Suppressor macrophage treated with lipopolysaccharide for 1 hour (primary cell): Measurements from ENCODE around the gene CASTOR2.
"Not testable (repeated sequence)": the region's sequence is repeated elsewhere in the genome, so short reads cannot be mapped to it uniquely, and the experiment has no call there.

Source experiments
- DNase-seq, 3 donors: peaks; one replicate each; pipeline ENCODE4 v3.0.0-alpha.2; 2020 to 2022

Gene CASTOR2

DNA sequence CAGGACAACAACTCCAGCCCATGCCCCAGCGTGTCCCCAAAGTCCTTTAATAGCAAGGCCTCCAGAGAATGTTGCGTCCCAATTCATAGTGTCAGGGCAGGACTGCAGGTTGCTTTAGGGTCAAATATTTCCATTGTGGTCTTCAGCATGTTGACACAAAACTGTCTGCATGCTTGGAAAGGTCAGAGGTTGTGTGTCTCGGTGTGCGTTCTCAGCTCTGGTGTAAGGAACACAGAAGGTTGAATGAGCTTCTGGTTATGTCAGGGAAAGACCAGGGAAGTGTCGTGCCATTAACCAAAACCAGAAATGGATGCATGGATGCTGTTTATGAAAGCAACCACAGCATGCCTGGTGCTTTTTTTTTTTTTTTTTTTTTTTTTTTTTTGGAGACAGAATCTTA lies 31.9 kb downstream of the CASTOR2 start:
- DNase-seq, result not testable (repeated sequence)

DNA sequence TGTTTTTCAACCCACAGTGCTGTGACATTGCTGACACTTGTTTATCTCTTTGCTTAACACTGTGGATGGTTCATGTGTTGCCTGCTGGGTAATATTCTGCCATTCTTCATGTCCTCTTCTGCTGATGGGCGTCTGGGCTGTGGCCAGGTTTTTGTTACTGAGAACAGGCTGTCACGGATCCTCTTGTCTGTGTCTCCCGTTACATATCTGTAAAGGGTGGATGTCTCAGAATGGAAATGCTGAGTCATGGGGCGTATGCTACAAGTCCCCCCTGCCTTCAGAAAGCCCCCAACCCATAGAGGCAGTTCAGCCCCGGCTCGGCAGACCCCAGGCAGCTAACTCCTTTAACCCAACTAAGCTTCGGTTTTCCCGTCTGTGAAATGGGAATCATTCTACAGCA lies 33.3 kb downstream of the CASTOR2 start:
- DNase-seq, result not testable (repeated sequence)

DNA sequence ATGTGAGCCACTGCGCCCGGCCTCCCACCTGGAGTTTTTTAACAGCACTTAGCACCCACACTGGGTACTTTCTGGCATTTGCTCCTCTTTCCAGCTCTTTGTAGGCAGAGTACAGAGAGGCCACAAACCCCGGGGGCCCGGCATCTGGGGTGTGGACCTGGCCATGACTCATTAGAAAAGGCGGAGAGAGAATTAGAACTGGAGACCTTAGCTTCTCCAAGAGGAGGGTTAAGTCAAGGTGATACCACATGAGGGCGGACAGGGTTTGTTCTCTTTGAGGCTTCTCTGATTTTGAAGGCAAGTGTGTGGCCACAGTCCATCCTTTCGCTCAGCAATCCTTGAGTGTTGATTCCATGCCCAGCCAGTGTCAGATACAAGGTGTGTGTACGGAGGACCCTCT lies 36.9 kb downstream of the CASTOR2 start:
- DNase-seq, result not testable (repeated sequence)

DNA sequence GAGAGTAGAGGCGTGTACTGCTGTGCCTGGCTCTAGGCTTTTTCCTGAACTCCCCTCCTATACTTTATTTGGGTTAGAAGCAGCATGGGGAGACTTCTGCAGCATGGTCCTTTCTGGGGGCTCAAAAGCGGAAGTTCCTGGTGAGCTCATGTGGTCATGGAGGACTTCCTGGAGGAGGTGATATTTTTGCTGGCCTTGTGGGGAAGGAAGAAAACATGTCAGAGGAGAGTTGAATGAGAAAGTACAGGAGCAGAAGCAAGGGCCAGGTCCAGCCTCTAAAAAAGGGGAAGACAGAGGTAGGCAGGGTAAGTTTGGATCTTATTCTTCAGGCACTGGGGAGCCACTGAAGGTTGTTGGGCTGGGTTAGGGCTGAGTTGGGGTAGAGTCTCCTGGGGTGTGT lies 45.5 kb downstream of the CASTOR2 start:
- DNase-seq, result peak in 2 of 3 donors; percentile 13 to 17

DNA sequence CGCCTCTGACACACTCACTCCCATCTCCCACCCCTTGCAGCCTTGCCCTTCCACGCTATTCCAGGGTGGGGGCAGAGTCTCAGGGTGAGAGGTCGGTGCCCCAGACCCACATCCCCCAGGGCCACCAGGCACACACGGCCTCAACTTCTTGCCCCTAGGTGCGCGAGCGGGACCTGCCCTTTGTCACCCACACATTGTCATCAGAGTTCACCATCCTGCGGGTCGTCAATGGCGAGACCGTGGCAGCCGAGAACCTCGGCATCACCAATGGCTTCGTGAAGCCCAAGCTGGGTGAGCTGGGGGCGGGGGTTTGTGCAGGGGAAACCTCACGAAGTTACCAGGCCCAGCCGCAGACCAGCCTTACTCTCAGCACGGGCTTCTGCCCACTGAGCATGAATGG lies 53.3 kb downstream of the CASTOR2 start:
- DNase-seq, result no peak

DNA sequence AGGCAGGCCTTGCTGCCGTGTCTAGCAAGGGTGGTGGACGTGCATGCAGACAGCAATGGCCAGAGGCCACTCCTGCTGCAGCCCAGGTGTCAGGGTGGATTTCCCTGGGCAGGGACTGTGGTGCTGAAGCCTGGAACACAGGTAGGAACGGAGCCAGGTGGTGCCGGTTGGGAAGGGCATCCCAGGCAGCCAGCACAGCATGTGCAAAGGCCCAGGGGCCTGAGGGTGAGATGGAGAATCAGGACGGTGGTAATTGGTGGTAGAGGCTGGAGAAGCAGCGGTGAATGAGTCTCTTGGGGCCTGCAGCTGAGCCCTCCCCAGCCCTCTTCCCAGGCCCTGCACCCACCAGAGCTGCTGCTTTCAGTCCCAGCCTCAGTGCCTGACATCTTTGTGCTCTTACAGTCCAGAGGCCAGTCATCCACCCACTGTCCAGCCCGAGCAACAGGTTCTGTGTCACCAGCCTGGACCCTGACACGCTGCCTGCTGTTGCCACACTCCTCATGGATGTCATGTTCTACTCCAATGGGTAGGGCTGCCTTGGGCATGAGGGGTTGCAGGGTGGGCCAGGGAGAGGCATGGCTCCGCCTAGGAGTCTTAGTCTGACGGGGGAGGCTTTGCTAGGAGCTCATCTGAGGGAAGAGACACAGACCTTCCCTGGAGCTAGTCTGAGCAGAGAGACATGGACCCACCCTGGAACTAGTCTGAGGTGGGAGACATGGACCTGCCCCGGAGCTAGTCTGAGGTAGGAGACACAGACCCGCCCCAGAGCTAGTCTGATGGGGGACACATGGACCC lies 54.3 kb downstream of the CASTOR2 start:
- DNase-seq, result no peak

DNA sequence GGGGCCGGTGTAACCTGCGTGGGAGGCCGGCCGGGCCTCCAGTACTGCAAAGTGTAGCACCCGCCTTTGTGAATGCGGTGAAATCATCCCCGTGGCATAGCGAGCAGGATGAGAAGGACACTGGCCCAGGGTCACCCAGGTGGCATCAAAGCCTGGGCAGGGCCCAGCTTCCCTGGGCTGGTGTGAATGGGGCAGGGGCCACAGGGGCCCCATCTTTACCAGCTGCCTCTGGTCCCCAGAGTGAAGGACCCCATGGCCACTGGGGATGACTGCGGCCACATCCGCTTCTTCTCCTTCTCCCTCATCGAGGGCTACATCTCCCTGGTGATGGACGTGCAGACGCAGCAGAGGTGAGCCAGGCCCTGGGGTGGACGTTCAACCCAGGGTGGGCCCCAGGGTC lies 55.3 kb downstream of the CASTOR2 start:
- DNase-seq, result no peak

DNA sequence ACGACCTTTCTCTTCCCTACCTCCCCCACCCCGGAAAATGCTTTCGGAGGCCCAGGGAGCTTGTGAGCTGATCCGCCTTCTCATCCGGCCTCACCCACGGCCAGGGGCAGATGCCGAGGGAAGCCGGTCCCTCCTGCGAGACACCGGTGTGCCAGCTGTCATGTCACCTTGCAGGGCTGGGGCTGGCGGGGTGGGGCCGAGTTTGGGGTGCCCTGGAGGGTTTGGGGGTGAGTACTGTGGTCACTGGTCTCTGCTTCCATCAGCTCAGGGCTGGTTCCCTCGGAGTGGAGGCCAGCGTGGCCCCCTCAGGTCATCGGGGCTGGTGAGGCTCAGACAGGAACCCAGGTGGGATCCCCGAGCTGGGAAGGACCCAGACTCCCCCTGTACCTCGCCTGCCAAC lies 60.4 kb downstream of the CASTOR2 start:
- DNase-seq, result no peak

DNA sequence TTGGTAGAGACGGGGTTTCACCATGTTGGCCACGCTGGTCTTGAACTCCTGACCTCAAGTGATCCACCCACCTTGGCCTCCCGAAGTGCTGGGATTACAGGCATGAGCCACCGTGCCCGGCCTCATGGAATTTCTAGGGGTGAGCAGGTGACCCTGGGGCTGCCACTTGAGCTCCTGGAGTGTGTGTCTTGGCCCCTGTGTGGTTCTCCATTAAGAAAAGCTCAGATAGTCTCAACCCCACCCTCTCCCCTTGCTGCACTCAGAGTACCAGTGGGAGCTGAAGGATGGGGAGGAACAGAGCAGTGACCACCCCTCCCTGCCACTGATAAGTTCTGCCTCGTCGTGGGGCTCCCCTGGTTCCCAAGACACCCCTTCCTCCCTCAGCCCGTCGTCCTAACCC lies 63.8 kb downstream of the CASTOR2 start:
- no peak for DNase-seq

DNA sequence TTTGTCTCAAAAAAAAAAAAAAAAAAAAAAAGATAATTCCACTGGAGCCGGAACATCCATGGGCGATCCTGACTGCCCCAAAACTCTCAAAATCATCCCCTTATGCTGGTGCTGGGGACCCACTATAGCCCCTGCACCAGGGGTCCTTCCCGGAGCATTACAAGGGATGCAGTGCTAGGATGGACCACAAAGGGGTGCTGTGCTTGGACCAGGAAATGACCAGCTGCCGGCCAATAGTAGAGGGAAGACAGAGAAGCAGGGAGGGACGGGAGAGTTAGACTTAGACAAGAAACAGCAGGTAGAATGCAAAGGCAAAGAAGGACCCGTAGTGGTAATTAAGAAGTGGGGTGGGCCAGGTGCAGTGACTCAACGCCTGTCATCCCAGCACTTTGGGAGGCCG lies 68.6 kb downstream of the CASTOR2 start:
- no peak for DNase-seq

DNA sequence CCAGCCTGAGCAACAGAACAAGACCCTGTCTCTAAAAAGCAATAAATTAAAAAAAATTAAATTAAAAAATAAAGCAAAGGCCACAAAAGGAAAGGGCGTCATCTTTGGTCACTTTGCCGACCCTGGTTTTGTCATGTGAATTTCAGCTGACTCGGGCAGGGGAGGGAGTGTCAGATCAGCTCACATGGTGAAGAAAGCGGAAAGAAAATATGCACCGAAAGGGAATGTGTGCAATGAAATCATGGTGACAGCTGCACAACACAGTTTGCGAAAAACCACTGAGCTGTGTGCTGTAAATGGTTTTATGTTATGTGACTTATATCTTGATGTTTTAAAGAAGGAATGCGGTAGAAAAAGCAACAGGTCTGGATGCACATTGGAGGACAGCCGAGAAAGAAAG lies 69.3 kb downstream of the CASTOR2 start:
- DNase-seq, result no peak

DNA sequence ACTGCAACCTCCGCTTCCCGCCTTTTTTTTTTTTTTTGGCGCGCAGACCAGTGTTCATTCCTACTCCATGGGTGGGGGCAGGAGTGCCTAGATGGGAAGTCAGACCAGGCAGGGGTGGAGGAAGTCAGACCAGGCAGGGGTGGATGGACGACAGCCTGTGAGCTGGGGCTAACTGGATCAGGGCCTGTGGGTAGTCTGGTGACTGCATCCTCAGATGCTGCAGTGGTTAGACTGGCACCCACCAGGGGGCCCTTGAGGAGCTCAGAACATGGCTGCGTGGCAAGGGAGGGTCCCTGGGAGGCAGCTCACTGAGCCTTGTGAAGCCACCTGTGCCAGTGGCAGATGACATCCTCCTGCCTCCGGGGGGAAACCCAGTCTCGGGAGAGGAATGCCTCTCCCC lies 74.0 kb downstream of the CASTOR2 start:
- DNase-seq, result no peak

DNA sequence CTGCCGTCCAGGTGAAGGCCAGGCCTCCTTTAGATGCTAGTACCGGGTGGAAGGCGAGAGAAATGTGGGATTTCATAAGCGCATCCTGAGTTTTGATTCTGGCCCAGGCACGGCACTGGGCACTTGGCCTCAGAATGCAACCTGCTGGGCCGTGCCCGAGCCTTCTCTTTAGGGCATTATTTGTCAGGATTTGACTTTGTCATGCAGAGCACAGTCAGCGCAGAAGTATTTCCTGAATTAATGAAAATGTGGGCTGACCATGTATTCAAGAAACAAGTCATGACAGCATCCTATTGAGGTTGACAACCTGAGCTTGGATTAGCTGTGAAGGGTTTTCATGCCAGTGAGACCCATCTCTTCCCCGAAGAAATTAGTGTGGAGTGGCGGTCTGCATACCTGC lies 74.7 kb downstream of the CASTOR2 start:
- DNase-seq, result no peak

DNA sequence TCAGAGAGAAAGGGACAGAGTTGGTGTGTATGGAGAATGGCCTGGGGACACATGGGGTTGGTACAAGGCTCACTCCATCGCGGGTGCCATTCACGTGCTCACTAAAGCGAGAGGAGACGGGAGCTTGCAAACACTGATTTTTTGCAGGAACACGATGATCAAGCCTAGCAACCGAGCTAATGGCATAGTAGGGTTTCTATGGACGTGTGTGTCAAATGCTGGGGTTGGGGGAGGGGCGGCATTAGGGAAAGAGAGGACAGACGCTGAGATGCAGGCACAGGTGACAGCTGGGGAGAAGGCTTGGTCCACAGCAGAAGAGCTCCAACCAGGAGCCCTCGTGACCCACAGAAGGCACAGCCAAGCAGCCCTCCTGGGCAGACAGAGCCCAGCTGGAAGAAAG lies 75.2 kb downstream of the CASTOR2 start:
- DNase-seq, result no peak

DNA sequence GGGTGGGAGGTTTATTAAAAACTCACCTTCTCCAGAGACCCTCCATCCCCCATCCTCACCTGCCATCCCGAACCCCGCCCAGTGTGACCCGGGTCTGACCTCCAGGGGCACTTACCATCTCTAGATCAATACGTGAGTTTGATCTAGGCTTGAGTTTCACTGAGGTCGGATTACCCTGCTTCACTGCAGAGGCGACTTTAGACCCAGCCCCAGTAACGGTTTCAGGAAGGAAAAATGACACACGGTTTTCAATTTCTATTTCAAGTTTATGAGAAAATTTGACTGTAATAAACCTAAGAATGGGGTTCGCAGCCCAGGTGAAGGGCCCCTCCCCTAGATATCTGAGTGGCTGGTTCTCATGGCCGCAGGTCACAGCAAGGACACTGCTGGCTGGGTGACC lies 76.0 kb downstream of the CASTOR2 start:
- DNase-seq, result no peak

DNA sequence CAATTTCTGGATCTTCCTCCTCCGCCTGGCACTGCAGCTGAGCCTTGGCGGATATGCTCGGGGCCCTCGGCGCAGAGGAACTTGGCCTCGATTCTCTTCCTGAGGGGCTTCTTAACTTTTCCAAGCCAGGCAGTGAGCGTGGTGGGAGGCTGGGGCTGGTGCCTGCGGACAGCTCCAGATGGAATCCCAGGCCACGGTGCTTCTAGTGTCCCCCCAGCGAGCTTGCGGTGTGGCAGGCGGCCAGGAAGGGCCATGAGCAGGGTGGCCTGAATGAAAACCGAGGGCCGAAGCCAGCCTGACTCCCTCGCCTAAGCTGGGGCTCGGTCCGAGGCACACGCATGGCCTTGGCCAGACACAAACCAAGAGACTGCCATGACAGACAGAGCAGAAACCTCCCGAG lies 77.8 kb downstream of the CASTOR2 start:
- DNase-seq, result no peak

DNA sequence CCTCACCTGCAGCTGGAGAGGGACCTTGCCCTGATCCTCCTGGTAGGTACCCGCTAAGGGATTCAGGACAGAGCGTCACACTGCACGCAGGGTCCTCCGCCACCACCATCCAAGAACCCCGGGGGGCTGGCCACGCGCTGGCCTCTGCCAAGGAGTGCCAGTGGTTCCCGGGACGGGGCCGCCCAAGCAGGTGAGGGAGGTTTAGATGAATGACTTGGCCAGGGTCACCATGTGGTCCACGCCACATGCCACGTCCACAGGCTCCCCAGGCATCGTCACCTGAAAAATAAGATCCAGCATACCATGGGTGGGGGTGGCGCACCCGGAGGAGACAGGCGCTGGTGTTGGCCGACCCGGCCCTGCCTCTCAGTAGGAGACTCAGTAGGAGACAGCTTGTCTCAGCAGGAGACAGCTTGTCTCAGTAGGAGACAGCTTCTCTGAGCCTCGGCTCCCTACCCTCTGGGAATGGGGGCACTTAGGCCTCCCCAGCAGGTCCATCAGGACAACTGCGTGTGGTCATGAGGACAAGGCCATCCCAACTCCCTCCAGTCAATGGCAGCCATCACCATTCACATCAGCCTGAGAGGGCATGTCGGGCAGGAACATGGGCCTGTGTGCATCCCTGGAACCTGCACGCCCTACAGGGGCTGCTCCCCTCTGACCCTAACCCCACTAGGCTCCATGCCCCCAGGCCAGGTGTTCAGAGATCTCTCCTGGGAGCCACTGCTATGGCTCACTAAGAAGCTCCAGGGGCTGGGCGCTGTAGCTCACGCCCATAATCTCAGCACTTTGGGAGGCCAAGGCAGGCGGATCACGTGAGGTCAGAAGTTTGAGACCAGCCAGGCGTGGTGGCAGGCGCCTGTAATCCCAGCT lies 78.6 kb downstream of the CASTOR2 start:
- DNase-seq, result no peak

DNA sequence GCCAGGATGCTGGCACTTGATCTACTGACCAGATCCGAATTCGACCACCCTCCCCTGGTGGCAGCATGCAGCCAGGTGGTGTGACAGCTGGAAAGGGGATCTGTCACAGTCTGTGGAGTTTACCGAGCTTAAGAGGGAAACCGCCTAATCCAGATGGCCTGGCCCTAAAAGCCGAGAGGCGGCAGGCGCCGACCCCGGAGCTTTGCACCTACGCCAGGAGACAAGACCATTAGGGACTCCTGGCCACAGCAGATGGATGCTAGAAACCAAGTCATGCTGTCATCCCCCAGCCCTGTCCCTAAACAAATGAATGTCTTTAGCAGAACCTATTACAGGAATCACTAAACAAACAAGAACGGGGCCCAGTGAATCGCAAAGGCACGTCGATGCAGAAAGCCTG lies 81.4 kb downstream of the CASTOR2 start:
- no peak for DNase-seq

DNA sequence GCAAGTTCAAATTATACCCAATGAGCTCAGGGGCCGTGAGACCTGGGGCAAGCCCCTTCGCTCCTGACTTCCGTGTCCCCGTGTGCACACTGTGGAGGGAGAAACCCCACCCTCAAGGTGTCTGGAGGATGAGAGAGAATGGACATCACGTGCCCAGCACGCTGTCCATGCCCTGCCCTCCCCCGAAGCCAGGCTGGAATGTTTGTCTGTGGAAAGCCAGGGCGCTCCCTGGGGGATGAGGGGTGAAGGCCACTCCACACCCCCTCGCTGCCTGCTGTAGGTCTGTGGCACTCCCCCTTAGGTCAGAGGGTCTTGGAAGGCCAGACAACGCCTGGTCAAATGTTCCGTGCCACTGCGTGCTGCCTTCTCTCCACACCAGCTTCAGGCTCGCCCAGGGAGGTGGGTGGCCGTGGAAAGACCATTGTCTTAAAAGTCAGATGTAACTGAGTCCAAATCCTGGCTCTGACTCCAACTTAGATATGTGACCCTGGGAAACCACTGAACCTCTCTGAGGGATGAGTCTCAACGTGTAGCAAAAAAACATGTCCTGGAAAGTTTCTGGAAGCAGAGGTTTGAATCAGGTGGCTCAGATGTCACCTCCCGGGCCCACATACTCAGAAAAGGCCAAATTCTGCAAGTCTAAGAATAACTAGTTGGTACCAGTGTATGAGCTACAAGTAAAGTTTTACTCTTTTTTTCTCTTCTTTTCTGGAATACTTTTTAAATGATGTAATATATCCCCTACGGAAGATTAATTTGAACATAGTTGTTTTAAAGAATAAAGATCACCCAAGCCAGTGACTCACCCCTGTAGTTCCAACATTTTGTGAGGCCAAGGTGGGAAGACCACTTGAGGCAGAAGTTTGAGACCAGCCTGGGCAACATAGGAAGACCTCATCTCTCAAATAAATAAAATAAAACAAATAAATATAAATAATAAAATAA lies 84.2 kb downstream of the CASTOR2 start:
- no peak for DNase-seq

DNA sequence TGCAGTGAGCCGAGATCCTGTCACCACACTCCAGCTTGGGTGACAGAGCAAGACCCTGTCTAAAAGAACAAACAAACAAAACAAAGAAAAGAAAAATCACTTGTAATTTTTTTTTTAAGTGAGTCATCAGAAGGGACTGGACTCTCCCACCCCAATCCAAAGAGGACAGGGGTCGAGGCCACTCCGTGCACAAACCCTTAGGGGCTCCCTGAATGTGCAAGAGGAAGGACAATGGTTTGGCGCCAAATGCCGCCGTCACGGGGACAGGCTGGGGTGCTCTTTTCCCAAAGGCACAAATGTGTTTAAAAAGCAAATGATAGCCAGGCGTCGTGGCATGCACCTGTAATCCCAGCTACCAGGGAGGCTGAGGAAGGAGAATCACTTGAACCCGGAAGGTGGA lies 85.3 kb downstream of the CASTOR2 start:
- no peak for DNase-seq

DNA sequence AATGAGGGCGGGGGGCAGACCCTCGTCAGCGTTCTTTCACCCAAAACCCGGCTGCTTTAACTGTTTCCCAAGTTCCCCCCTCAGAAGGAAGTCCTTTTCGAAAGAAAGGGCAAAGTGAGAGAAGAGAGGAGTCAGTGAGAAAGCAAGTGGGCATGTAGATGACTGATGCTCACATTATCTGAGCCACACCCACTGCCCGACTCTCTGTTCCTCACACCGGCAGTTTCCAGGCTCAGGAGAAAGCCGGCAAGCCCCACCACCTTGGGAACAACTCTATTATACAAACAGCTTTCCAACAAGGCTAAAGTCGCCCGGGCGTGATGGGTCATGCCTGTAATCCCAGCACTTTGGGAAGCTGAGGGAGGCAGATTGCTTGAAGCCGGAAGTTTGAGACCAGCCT lies 86.0 kb downstream of the CASTOR2 start:
- no peak for DNase-seq

DNA sequence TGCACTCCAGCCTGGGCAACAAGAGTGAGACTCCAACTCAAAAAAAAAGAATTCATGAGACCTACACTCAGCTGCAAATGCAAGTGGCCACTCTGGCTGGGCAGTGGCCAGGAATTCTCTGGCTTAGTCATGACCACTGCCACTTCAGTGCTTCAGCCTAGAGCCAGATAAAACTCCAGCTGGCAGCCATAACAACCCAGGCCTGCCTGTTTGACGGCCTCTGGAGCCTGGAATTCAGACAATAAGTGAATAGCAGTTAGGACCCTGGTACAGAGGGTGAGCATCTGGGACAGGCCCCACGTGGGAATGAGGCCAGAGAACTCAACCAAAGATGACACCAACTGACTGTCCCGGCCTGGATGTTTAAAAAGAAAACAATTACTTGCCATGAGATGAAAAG lies 90.2 kb downstream of the CASTOR2 start:
- DNase-seq, result no peak

DNA sequence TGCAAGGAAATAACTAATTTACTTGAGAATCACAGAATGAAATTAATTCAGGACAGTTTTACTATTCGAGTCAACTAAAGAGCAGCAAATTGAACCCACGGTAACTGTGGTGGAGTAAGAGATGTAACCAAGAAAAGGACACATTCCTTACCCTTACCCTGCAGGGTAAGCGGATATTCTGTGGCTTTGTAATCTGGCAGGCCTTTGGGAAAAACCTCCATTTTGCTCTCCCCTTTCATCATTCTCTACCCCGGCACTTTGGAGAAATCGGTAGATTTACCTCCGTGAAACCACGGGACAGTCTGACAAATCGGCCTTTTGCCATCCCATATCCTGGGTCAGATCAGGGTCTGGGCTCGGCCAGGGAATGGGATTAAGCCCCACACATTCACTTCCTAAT lies 90.7 kb downstream of the CASTOR2 start:
- no peak for DNase-seq
